ENCODE measurements around the gene KRTAP16-1.
"Not testable (repeated sequence)": the region's sequence is repeated elsewhere in the genome, so short reads cannot be mapped to it uniquely, and the experiment has no call there.

The KRTAP16-1 gene

GRCh38 chr17:41307647-41308046 lies 1.5 kb downstream of the KRTAP16-1 start:
- peak overlapping the region in 14 of 21 experiments; percentile 23 to 93 (median 76) for H3K27ac ChIP-seq
- H3K4me3 ChIP-seq: no peak overlapping the region

DNA sequence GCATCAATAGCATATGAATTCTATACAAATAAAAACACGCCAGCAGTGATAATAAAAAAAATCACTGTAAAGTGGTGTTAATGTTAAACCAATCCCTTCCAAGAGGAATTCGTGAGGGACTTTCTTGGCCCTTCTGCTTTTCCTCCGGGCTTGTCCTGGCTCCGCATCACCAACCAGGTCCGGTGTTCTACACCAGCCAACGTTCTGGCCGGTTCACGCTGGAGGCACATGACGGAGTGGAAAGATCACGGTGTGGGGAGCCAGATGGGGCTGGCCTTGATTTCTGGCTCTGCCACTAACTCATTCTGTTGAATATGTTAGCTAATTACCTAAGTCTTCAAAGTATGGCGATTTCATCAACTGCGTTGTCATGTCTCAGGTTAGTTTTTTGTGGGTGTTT lies 5.0 kb downstream of the KRTAP16-1 start:
- Histone ChIP-seq H3K27ac (no peak overlapping the region), H3K4me3 (no peak overlapping the region)

DNA sequence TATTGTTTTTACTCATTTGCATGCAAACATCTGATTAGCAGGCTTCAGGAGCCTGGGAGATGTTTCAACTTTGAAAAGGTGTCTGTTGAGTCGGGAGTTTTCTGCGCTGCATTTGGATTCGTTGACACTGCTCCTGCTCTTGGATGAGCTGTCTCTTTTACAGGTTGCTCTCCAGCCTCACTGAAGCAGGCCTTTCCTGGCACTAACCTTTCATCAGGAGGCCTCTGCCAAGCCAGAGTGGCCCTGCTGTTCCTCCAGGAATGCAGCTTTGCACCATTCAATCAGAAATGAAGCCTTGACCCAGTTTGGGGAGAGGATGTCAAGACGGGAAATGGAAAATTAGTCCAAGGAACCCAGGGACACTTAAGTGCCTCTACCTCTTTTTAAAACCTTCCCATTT lies 6.1 kb downstream of the KRTAP16-1 start:
- Histone ChIP-seq H3K27ac (no peak overlapping the region), H3K4me3 (no peak overlapping the region)

DNA sequence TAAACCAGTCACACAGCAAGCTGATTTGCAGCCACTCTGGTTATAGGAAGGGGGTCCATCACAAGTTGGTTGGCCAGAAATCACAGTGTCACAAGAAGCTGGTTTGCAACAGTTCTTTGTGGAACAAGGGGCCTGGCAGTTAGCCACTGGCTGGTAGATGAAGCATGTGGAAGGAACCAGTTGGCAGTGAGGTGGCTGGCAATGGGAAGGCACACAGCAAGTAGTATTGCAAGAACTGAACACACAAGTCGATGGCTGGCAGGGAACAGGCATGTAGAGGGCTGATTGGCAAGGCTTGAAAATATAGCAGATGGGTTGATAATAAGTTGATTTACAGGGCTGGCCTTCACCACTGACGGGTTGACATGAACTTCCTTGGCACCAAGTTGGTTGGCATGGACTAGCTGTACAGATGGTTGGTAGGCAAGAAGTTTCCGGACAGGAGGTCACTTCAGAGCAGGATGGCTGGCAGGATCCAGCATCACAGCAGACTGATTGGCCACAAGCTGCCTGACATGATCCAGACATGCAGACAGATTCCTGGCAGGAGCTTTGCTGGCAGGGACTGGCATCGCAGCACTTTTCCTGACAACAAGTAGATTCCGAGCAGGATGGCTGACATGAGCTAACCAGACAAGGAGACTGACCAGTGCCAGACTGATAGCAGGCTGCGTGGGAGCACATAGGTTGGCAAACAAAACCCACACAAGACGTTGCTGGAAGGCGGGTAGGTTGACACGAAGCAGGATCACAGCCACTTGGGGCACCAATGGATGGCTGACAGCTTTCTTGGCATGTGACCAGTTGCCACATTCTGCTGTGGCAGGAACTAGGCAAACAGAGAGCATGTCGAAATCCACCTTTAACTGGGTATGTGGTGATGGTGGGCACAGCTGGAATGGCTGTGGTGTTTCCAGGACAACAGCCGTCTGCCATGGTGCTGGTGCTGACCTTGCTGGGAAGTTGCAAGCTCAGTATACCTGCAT lies 6.9 kb downstream of the KRTAP16-1 start, which contains the start of gene KRTAP29-1:
TSS of gene KRTAP29-1 (minus strand) at position 936 of the 986 bp plus-strand sequence. CDS start at position 936, 0 bp downstream.
- H3K27ac ChIP-seq: no peak within 1 kb of the TSS
- no peak within 1 kb of the TSS for H3K4me3 ChIP-seq

DNA sequence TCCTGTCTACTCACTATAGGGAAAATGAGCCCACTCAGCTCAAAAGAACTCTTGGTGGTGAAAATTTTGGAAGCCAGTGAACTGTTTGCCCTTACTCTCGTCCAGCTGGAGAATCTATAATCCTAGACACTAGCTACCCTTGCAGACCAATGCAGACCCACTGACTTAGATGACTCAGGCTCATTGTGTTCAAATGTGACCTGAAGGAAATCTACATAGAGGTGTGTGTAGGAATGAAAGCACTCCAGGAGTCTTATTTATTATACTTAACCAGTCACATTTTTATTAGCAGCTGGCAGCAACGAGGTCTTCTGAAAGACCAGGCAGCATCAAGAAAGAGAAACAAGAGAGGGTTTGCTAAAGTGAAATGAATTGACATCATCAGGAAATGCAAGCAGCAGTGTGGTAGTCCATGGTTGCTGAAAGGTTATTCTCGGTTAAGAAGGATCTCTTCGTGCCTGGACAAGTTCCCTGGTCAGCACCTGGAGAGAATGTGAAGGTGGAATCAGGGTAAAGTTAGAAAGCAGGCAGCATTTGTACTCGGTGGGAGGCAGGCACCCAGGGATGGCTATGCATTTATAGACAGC lies 7.8 kb downstream of the KRTAP16-1 start:
- Histone ChIP-seq H3K4me3 (no peak overlapping the region), H3K27ac (no peak overlapping the region)

GRCh38 chr17:41298458-41299135 lies 10.5 kb downstream of the KRTAP16-1 start:
- no peak overlapping the region for H3K27ac ChIP-seq
- no peak overlapping the region for H3K4me3 ChIP-seq

- H3K27ac ChIP-seq: no peak overlapping the region
Measured at GRCh38 chr17:41296846-41297245, 12.3 kb downstream of the KRTAP16-1 start.

DNA sequence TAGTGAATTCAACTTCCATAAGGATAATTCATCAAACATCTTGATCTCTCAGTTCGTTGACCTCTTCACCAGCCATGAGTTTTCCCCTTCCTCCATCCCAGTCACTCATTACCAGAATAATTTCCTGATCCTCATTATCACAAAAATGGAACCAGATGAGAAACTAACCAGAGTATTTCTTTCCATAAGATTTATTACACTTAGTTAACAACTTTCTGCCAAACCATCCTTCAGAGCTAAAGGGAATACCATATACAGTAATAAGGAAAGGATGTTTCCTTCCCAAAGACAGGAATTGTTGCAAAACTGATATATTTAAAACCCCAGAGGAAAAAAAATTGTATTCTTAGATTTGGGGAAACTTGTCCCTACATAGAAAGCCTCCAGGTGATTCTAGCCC lies 15.1 kb downstream of the KRTAP16-1 start:
- H3K27ac ChIP-seq: no peak overlapping the region
- no peak overlapping the region for H3K4me3 ChIP-seq

More at GRCh38 chr17:41296846-41297245, 12.3 kb downstream of the KRTAP16-1 start:
- no peak overlapping the region for H3K4me3 ChIP-seq

DNA sequence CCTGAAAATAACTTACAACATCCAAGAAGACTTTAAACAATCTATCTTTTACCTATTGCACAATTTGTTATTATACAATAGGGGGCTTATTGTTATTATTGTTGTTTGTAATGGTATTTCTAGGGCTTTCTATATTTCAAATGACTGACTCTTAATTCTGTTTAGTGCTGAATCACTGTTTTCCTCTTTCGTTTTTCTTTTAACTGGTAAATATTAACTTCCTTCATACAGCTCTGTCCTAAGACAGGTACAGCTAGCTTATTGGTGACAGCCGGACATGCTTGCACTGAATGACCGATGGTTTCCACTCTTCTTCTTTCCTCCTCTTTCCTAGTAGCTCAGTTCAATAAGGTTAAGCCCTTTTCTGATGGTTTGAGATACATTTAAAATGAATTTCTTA lies 22.1 kb downstream of the KRTAP16-1 start:
- Histone ChIP-seq H3K27ac (no peak overlapping the region), H3K4me3 (no peak overlapping the region)

DNA sequence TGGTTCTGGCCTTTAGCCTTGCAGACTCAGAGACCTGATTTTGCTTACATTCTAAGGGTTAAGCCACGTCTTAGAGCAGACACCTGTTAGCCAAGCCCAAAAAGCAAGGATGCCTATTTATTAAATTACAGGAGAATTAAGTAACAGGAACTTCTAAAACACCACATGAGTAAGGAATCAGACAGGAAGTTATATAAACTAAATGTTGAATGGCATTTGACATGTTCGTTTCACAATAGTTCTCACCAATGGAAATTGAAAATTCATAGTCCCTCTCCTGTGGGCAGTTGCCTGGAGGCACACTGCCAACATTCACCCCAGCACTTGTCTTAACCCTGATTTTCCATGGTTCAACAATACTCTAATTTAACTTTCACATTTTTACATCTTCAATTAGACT lies 24.6 kb downstream of the KRTAP16-1 start:
- no peak overlapping the region for H3K27ac ChIP-seq
- H3K4me3 ChIP-seq: no peak overlapping the region

DNA sequence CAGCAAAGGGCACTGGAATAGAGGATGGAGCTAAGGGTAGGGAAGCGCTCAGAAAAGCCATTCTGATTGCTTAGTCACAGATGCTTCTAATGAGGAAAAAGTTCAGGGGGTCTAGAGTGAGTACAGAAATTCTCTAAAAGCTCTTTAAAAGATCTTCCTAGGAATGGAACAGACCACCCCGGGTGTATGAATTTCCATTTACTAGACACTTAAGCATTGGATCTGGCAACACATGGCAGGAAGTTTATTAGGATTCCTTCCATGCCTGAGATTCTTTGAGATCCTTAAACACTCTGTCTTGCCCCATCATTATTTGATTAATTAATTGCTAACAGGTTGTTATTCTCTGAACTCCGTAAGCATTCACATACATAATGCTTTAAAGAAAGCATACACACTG lies 25.1 kb downstream of the KRTAP16-1 start:
- no peak overlapping the region for H3K27ac ChIP-seq
- no peak overlapping the region for H3K4me3 ChIP-seq

- Histone ChIP-seq H3K4me3 (no peak overlapping the region), H3K27ac (no peak overlapping the region)
Measured at GRCh38 chr17:41278176-41278955, 30.7 kb downstream of the KRTAP16-1 start.

GRCh38 chr17:41275648-41276190 lies 33.4 kb downstream of the KRTAP16-1 start, which contains the start of gene KRTAP9-7:
TSS of gene KRTAP9-7 (plus strand) at chr17:41275698. CDS start at chr17:41275698, 0 bp downstream.
- H3K27ac ChIP-seq, H3K4me3 ChIP-seq: not testable (repeated sequence)

DNA sequence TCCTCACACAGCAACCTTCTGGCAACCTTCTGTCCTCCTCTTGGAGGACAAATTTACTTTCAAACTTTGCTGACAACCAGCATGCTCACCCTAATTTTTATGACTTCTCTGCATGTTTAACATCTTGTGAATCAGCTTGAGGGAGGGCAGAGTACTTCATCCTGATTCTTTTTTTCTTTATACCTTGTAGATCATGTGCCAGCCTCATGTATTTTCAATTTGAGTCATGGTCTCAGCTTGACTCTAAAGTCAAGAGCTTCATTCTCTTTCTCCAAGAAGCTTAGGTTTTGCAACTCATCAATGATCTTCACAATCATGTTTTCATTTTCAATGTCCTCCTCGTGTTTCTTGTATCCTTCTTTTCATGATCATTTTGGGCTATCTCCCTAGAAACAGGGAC lies 37.3 kb downstream of the KRTAP16-1 start:
- Histone ChIP-seq H3K4me3 (no peak overlapping the region), H3K27ac (no peak overlapping the region)

GRCh38 chr17:41271323-41271722 lies 37.8 kb downstream of the KRTAP16-1 start:
- H3K4me3 ChIP-seq, H3K27ac ChIP-seq: not testable (repeated sequence)

DNA sequence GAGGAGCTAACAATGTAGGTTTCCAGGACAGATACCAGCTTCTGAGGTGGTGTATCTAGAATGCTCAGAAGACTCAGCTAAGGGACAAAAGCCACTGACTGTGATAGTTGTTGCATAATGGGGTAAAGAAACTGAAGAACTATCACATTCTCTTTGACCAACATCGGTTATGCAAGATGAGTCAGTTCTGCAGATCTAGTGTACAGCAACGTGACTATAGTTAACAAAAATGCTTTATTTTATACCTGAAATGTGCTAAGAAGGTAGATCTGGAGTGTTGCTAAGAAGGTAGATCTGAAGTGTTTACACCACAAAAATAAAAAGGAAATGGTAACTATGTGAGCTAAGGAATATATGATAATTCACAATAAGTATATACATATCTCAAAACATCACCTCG lies 41.4 kb downstream of the KRTAP16-1 start:
- no peak overlapping the region for H3K27ac ChIP-seq
- H3K4me3 ChIP-seq: no peak overlapping the region

DNA sequence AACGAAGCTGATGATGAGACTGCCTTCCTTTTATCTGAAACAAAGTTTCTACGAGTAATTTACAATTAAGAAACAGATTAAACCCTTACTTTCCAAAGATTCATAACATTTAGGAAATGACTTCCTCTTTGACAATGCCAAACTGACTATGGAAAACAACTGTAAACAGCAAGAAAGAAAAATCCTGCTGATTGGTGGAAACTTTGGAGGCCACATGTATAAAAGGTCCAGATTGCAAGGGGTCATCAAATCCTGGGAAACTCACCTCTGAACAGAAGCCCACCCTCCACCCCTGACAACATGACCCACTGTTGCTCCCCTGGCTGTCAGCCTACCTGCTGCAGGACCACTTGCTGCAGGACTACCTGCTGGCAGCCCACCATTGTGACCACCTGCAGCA lies 44.0 kb downstream of the KRTAP16-1 start, which contains the start of gene KRTAP9-6:
TSS of gene KRTAP9-6 (plus strand) at position 301 of the 400 bp plus-strand sequence. CDS start at position 301, 0 bp downstream.
- H3K4me3 ChIP-seq: no peak within 1 kb of the TSS
- H3K27ac ChIP-seq: no peak within 1 kb of the TSS

DNA sequence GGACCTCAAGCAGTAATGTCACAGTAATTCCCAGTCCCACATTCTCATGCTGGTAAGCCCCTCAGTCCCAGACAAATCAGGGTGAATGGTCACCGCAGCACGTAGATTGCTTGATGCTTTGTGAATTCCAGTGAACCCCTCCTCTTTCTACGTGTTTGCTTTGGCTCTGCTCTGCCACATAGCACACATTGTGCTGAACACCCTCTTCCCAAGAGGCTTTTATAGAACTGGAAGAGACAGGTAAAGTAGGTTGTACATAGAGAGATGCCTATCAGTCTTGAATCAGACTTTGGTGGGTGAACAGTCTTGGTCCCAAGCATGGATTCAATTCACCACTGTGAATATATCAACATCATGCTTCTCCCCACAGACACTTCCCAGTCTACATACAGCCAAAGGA lies 44.5 kb downstream of the KRTAP16-1 start:
- Histone ChIP-seq H3K4me3 (no peak overlapping the region), H3K27ac (no peak overlapping the region)

DNA sequence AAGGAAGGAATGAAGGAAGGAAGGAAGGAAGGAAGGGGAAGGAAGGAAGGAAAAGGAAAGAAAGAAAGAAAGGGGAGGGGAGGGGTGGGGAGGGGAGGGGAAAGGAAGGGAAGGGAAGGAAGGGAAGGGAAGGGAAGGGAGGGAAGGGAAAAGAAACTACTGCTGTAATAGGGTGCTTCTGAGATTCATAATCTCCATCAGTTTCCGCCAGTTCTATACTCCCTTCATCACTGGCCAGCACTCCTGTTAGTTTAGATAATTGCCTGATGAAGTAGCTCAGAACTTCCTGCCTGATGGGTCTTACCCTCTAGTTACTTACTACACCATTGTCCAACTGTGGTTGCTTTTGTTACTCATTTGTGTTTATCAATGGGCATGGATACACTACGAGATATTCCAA lies 45.9 kb downstream of the KRTAP16-1 start:
- Histone ChIP-seq H3K4me3 (no peak overlapping the region), H3K27ac (no peak overlapping the region)

Measured in skin epidermis (tissue), 12 donors.